Peyer's patch (tissue), 4 donors: ENCODE data around the gene SMAD3.

Experiments
- POLR2A ChIP-seq, 2 donors: fragments of 450-650 bp; IDR thresholded peaks; one replicate each; pipeline ENCODE4 v1.5.1; 2017; ENCODE audit warnings: antibody characterized with exemption in 2 of 2, mild to moderate bottlenecking in 2 of 2, moderate library complexity in 2 of 2
- TF ChIP-seq, protein P1 (sequence below), 6 experiments: fragments of 450-650 bp in 4 of 6; fragments of 200-600 bp in 2 of 6; sonication (generic) in 1 of 6; IDR thresholded peaks; one replicate each; pipeline ENCODE4 v1.5.1; 2017 to 2019; ENCODE audit warnings: antibody characterized with exemption in 6 of 6, mild to moderate bottlenecking in 3 of 6, moderate library complexity in 1 of 6

DNA sequence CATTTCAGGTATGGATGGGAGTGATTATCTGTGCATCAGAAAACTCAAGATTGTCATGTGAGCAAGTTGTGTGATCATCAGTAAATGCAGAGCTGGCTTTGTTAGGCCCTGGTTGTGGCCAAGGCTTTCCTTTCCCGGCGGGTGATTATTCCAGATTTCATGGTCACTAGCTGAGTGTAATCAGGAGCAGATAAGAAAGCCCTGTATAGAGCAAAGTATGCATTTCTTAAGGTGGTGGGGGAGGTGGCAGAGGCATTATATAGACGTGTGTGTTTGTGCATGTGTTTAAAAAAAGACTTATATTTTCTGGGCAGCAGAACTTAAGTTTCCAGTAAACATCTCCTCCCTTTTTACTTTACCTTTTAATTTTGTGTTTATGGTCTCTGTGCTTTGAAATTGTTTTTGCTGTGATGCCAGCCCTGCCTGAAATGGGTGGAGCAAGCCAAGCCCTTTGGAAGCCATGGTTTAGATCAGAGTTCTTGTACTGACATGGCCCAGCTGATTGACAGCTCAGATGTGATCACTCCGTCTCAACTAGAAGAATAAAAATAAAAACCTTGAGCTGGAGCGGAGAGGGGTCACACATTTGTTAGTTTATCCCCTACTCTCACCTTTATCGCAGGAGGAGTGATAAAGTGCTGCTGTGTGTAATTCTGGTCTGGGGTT, 22.2 kb downstream of the SMAD3 start:
- TF ChIP-seq, protein P1, sequence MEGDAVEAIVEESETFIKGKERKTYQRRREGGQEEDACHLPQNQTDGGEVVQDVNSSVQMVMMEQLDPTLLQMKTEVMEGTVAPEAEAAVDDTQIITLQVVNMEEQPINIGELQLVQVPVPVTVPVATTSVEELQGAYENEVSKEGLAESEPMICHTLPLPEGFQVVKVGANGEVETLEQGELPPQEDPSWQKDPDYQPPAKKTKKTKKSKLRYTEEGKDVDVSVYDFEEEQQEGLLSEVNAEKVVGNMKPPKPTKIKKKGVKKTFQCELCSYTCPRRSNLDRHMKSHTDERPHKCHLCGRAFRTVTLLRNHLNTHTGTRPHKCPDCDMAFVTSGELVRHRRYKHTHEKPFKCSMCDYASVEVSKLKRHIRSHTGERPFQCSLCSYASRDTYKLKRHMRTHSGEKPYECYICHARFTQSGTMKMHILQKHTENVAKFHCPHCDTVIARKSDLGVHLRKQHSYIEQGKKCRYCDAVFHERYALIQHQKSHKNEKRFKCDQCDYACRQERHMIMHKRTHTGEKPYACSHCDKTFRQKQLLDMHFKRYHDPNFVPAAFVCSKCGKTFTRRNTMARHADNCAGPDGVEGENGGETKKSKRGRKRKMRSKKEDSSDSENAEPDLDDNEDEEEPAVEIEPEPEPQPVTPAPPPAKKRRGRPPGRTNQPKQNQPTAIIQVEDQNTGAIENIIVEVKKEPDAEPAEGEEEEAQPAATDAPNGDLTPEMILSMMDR (IDR thresholded peaks at IDR 0.05) = no peak
- TF ChIP-seq POLR2A (IDR thresholded peaks at IDR 0.05) = no peak
